PC-3 (cell line): Measurements from ENCODE around the gene FOS. TPM values are rescaled to one million over a fixed set of nuclear protein-coding genes. Genes with fewer than 3 reads are reported as not detected.

Source experiments
- ATAC-seq: fragments of 200-7000 bp; cut with Tn5 transposase; 2 replicates; pipeline ENCODE4 v1.9.1; 2020; ENCODE audit warnings: mild to moderate bottlenecking, moderate library complexity
- BruUV-seq: library from RNA; stranded (reverse); fragments of 400-500 nt; replicated peaks from 2 replicates; lab custom pipeline; 2021; lab: Mats Ljungman, UMichigan
- CTCF ChIA-PET: fragments of 300-600 bp; sonication (Branson Sonifier 250); formaldehyde crosslinking; loops from one replicate; lab custom pipeline; 2022; ENCODE audit warnings: antibody characterized with exemption; lab: Charles Lee
- POLR2A ChIA-PET: fragments of 300-600 bp; sonication (Branson Sonifier 250); formaldehyde crosslinking; loops from one replicate; lab custom pipeline; 2022; ENCODE audit warnings: antibody characterized with exemption; ENCODE audit not compliant: unreplicated experiment; lab: Charles Lee
- DNase-seq: peaks from one replicate; pipeline ENCODE4 v3.0.0-alpha.2; 2015
- H2AFZ ChIP-seq: fragments of 300-600 bp; sonication (generic); 2 replicates; pipeline ENCODE4 v1.6.0; 2016; ENCODE audit warnings: antibody characterized with exemption, low read length
- H3F3A ChIP-seq: fragments of 300-600 bp; sonication (generic); one replicate; pipeline ENCODE4 v1.6.0; 2017; ENCODE audit warnings: antibody characterized with exemption, low read length, control low read depth, mild to moderate bottlenecking; ENCODE audit not compliant: unreplicated experiment
- H3K27ac ChIP-seq: fragments of 300-600 bp; sonication (generic); 2 replicates; pipeline ENCODE4 v1.5.1; 2016; ENCODE audit warnings: mild to moderate bottlenecking, low read length
- H3K27me3 ChIP-seq: fragments of 300-600 bp; sonication (generic); 2 replicates; pipeline ENCODE4 v1.6.1; 2016; ENCODE audit warnings: low read length, mixed read lengths
- H3K36me3 ChIP-seq: fragments of 300-600 bp; sonication (generic); 2 replicates; pipeline ENCODE4 v1.6.1; 2016; ENCODE audit warnings: low read depth, mixed run types, low read length, mixed read lengths
- H3K4me1 ChIP-seq: fragments of 300-600 bp; sonication (generic); 2 replicates; pipeline ENCODE4 v1.5.1; 2016; ENCODE audit warnings: low read length; ENCODE audit not compliant: insufficient read depth
- H3K4me2 ChIP-seq: fragments of 300-600 bp; sonication (generic); 2 replicates; pipeline ENCODE4 v1.6.0; 2016; ENCODE audit warnings: low read length
- H3K4me3 ChIP-seq: fragments of 300-600 bp; sonication (generic); 2 replicates; pipeline ENCODE4 v1.5.1; 2016; ENCODE audit warnings: mild to moderate bottlenecking, low read length, mixed read lengths
- H3K79me2 ChIP-seq: fragments of 300-600 bp; sonication (generic); 2 replicates; pipeline ENCODE4 v1.6.1; 2017; ENCODE audit warnings: low read length, mixed read lengths
- H3K9ac ChIP-seq: fragments of 300-600 bp; sonication (generic); 2 replicates; pipeline ENCODE4 v1.6.0; 2016; ENCODE audit warnings: mild to moderate bottlenecking, low read length
- H3K9me2 ChIP-seq: fragments of 300-600 bp; sonication (generic); replicated peaks from 2 replicates; pipeline ENCODE4 v1.6.1; 2016; ENCODE audit warnings: mixed run types, low read length, mixed read lengths
- H3K9me3 ChIP-seq: fragments of 300-600 bp; sonication (generic); 2 replicates; pipeline ENCODE4 v1.6.1; 2016; ENCODE audit warnings: low read length, mixed read lengths
- H4K20me1 ChIP-seq: fragments of 300-600 bp; sonication (generic); 2 replicates; pipeline ENCODE4 v1.6.1; 2016; ENCODE audit warnings: low read length, mixed read lengths
- EZH2 ChIP-seq: fragments of 300-600 bp; sonication (generic); IDR thresholded peaks from one replicate; pipeline ENCODE4 v1.6.1; 2017; ENCODE audit warnings: antibody characterized with exemption, mild to moderate bottlenecking, low read length; ENCODE audit not compliant: unreplicated experiment
- EZH2phosphoT487 ChIP-seq: fragments of 300-600 bp; sonication (generic); IDR thresholded peaks from 2 replicates; pipeline ENCODE4 v1.6.1; 2018; ENCODE audit warnings: mild to moderate bottlenecking, antibody characterized with exemption, low read length, borderline replicate concordance
- intact Hi-C: fragments of 100-400 bp; cut with micrococcal nuclease; formaldehyde crosslinking; loops from 2 replicates; pipeline ENCODE4 v1.9.0; 2023
- total RNA-seq: library from RNA; depleted of rRNA; stranded (reverse); fragments of >200 nt; gene quantifications from 2 replicates; pipeline ENCODE4 v1.2.3, GENCODE V29; 2014
- TF ChIP-seq, protein P1 (sequence below): fragments of 300-600 bp; sonication (generic); conservative IDR thresholded peaks from 2 replicates; pipeline ENCODE4 v1.5.1; 2017; ENCODE audit warnings: antibody characterized with exemption, low read depth, mild to moderate bottlenecking, low read length

The FOS gene
- total RNA-seq, 1 experiment from 2014 or later, result 99.2 TPM

DNA sequence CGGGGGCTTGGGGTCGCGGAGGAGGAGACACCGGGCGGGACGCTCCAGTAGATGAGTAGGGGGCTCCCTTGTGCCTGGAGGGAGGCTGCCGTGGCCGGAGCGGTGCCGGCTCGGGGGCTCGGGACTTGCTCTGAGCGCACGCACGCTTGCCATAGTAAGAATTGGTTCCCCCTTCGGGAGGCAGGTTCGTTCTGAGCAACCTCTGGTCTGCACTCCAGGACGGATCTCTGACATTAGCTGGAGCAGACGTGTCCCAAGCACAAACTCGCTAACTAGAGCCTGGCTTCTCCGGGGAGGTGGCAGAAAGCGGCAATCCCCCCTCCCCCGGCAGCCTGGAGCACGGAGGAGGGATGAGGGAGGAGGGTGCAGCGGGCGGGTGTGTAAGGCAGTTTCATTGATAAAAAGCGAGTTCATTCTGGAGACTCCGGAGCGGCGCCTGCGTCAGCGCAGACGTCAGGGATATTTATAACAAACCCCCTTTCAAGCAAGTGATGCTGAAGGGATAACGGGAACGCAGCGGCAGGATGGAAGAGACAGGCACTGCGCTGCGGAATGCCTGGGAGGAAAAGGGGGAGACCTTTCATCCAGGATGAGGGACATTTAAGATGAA, 630 bp downstream of the FOS start:
- no peaks in the 10 kb centered on the region for H3K9me3 ChIP-seq
- H3K4me1 ChIP-seq, result peaks cover 16% of the 10 kb centered on the region; the same call in 1 of the 2 replicates
- ChIA-PET CTCF (interaction anchor here (0.7 kb wide), 1 partner anchor 15 kb away, joined by 3 read pairs; no protein-coding TSS in a partner anchor), POLR2A (interaction anchor here (1.0 kb wide), 1 partner anchor 20 kb away, joined by 6 read pairs; no protein-coding TSS in a partner anchor)
- H3K4me3 ChIP-seq, result peak overlapping the region; percentile 93
- DNase-seq (no peak), ATAC-seq (peak; percentile 1; the same call in 1 of the 2 replicates)
- H4K20me1 ChIP-seq, result peaks cover 29% of the 10 kb centered on the region
- H3K36me3 ChIP-seq, result peaks cover 12% of the 10 kb centered on the region; the same call in 1 of the 2 replicates
- H3K27me3 ChIP-seq, result no peaks in the 10 kb centered on the region; the same call in 1 of the 2 replicates
- H3F3A ChIP-seq, result no peaks in the 10 kb centered on the region
- H3K9me2 ChIP-seq, result no peaks in the 10 kb centered on the region
- H3K27ac ChIP-seq, result no peak overlapping the region
- H3K79me2 ChIP-seq, result no peaks in the 10 kb centered on the region
- peak overlapping the region; percentile 100 for H3K4me2 ChIP-seq
- TSS peak; percentile 47 for BruUV-seq
- intact Hi-C loops, result loop anchor here (5.0 kb wide), 1 partner anchor 102 kb away; the partner anchor contains the start of gene TMED10
- peak overlapping the region; percentile 95 for H3K9ac ChIP-seq
- peak overlapping the region; percentile 98 for H2AFZ ChIP-seq
- TF ChIP-seq EZH2phosphoT487, result no peak
- no peak for TF ChIP-seq EZH2
- TF ChIP-seq, protein P1, sequence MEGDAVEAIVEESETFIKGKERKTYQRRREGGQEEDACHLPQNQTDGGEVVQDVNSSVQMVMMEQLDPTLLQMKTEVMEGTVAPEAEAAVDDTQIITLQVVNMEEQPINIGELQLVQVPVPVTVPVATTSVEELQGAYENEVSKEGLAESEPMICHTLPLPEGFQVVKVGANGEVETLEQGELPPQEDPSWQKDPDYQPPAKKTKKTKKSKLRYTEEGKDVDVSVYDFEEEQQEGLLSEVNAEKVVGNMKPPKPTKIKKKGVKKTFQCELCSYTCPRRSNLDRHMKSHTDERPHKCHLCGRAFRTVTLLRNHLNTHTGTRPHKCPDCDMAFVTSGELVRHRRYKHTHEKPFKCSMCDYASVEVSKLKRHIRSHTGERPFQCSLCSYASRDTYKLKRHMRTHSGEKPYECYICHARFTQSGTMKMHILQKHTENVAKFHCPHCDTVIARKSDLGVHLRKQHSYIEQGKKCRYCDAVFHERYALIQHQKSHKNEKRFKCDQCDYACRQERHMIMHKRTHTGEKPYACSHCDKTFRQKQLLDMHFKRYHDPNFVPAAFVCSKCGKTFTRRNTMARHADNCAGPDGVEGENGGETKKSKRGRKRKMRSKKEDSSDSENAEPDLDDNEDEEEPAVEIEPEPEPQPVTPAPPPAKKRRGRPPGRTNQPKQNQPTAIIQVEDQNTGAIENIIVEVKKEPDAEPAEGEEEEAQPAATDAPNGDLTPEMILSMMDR, result no peak

DNA sequence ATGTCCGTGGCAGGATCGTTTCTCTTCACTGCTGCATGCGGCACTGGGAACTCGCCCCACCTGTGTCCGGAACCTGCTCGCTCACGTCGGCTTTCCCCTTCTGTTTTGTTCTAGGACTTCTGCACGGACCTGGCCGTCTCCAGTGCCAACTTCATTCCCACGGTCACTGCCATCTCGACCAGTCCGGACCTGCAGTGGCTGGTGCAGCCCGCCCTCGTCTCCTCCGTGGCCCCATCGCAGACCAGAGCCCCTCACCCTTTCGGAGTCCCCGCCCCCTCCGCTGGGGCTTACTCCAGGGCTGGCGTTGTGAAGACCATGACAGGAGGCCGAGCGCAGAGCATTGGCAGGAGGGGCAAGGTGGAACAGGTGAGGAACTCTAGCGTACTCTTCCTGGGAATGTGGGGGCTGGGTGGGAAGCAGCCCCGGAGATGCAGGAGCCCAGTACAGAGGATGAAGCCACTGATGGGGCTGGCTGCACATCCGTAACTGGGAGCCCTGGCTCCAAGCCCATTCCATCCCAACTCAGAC, 1.2 kb downstream of the FOS start:
- ChIA-PET CTCF (interaction anchor here (0.7 kb wide), 1 partner anchor 14 kb away, joined by 3 read pairs; no protein-coding TSS in a partner anchor), POLR2A (no interaction called here)
- intact Hi-C loops, result loop anchor here (5.0 kb wide), 1 partner anchor 103 kb away; the partner anchor contains the start of gene TMED10
- peaks cover 29% of the 10 kb centered on the region for H4K20me1 ChIP-seq
- DNase-seq (no peak), ATAC-seq (no peak)
- peaks cover 16% of the 10 kb centered on the region; the same call in 1 of the 2 replicates for H3K4me1 ChIP-seq
- peaks cover 12% of the 10 kb centered on the region; the same call in 1 of the 2 replicates for H3K36me3 ChIP-seq
- TF ChIP-seq EZH2 (no peak), EZH2phosphoT487 (no peak)
- H3F3A ChIP-seq, result no peaks in the 10 kb centered on the region
- no peak overlapping the region for H2AFZ ChIP-seq
- H3K4me3 ChIP-seq, result peak overlapping the region; percentile 93
- peak overlapping the region; percentile 95; the same call in 1 of the 2 replicates for H3K9ac ChIP-seq
- H3K9me3 ChIP-seq, result no peaks in the 10 kb centered on the region
- H3K27me3 ChIP-seq, result no peaks in the 10 kb centered on the region; the same call in 1 of the 2 replicates
- peak overlapping the region; percentile 100 for H3K4me2 ChIP-seq
- no peaks in the 10 kb centered on the region for H3K79me2 ChIP-seq
- no peaks in the 10 kb centered on the region for H3K9me2 ChIP-seq
- no TSS peak for BruUV-seq
- no peak overlapping the region for H3K27ac ChIP-seq

DNA sequence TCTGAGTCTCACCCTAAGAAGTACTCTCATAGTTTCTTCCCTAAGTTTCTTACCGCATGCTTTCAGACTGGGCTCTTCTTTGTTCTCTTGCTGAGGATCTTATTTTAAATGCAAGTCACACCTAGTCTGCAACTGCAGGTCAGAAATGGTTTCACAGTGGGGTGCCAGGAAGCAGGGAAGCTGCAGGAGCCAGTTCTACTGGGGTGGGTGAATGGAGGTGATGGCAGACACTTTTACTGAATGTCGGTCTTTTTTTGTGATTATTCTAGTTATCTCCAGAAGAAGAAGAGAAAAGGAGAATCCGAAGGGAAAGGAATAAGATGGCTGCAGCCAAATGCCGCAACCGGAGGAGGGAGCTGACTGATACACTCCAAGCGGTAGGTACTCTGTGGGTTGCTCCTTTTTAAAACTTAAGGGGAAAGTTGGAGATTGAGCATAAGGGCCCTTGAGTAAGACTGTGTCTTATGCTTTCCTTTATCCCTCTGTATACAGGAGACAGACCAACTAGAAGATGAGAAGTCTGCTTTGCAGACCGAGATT, 1.7 kb downstream of the FOS start:
- Histone ChIP-seq H3K9ac (no peak overlapping the region), H3K4me1 (peaks cover 16% of the 10 kb centered on the region; the same call in 1 of the 2 replicates), H4K20me1 (peaks cover 29% of the 10 kb centered on the region), H3K9me2 (no peaks in the 10 kb centered on the region), H3K27me3 (no peaks in the 10 kb centered on the region; the same call in 1 of the 2 replicates), H3K4me3 (peak overlapping the region; percentile 93), H2AFZ (no peak overlapping the region), H3K9me3 (no peaks in the 10 kb centered on the region), H3K36me3 (peaks cover 12% of the 10 kb centered on the region; the same call in 1 of the 2 replicates), H3K27ac (no peak overlapping the region), H3F3A (no peaks in the 10 kb centered on the region), H3K4me2 (peak overlapping the region; percentile 100), H3K79me2 (no peaks in the 10 kb centered on the region)
- no TSS peak for BruUV-seq
- TF ChIP-seq, protein P1, result no peak
- TF ChIP-seq EZH2 (no peak), EZH2phosphoT487 (no peak)
- ATAC-seq, result no peak
- intact Hi-C loops, result no loop called here
- POLR2A ChIA-PET, result interaction anchor here (0.6 kb wide), 1 partner anchor 305 kb away, joined by 3 read pairs; no protein-coding TSS in a partner anchor
- no peak for DNase-seq
- CTCF ChIA-PET, result interaction anchor here (0.6 kb wide), 1 partner anchor 13 kb away, joined by 5 read pairs; no protein-coding TSS in a partner anchor
